Endodermal cell (in vitro differentiated cells): ENCODE data around the gene REX1BD. TPM values are rescaled to one million over a fixed set of nuclear protein-coding genes. Genes with fewer than 3 reads are reported as not detected.
A peak's percentile ranks its signal among the peaks of the same experiment; 100 is the strongest.

Source experiments
- DNase-seq: peaks from one replicate; pipeline ENCODE4 v3.0.0-alpha.2; 2017
- H3K27ac ChIP-seq: 2 replicates; pipeline ENCODE4 v1.5.1; 2013; ENCODE audit warnings: mild to moderate bottlenecking, low read depth, low read length, moderate library complexity
- H3K27me3 ChIP-seq: 2 replicates; pipeline ENCODE4 v1.6.1; 2013; ENCODE audit warnings: mild to moderate bottlenecking, low read length, moderate library complexity; ENCODE audit not compliant: insufficient read depth, control insufficient read depth, poor library complexity, severe bottlenecking
- H3K36me3 ChIP-seq: 2 replicates; pipeline ENCODE4 v1.7.0; 2013; ENCODE audit warnings: mild to moderate bottlenecking, low read length, moderate library complexity; ENCODE audit not compliant: control insufficient read depth, insufficient read depth
- H3K4me1 ChIP-seq: one replicate; pipeline ENCODE4 v1.7.0; 2013; ENCODE audit warnings: low read length; ENCODE audit not compliant: control insufficient read depth, insufficient read depth
- H3K4me3 ChIP-seq: 2 replicates; pipeline ENCODE4 v1.5.1; 2013; ENCODE audit warnings: mild to moderate bottlenecking, low read length, moderate library complexity
- H3K9ac ChIP-seq: 2 replicates; pipeline ENCODE4 v1.6.1; 2013; ENCODE audit warnings: mild to moderate bottlenecking, low read length, moderate library complexity; ENCODE audit not compliant: poor library complexity, severe bottlenecking; ENCODE audit errors: extremely low read depth
- H3K9me3 ChIP-seq: 2 replicates; pipeline ENCODE4 v1.6.1; 2013; ENCODE audit warnings: mild to moderate bottlenecking, low read length, moderate library complexity; ENCODE audit not compliant: control insufficient read depth
- H3K27ac Mint-ChIP-seq: 2 replicates; pipeline ENCODE4 v1.8.0; 2020; ENCODE audit warnings: mixed read lengths
- H3K27me3 Mint-ChIP-seq: 2 replicates; pipeline ENCODE4 v1.8.0; 2021; ENCODE audit warnings: mild to moderate bottlenecking, mixed read lengths; ENCODE audit not compliant: insufficient read depth
- H3K36me3 Mint-ChIP-seq: 2 replicates; pipeline ENCODE4 v1.8.0; 2020; ENCODE audit warnings: low read depth, mixed read lengths
- H3K4me1 Mint-ChIP-seq: 2 replicates; pipeline ENCODE4 v1.8.0; 2020; ENCODE audit warnings: mixed read lengths
- H3K4me3 Mint-ChIP-seq: 2 replicates; pipeline ENCODE4 v1.8.0; 2020; ENCODE audit warnings: mild to moderate bottlenecking, moderate library complexity, mixed read lengths
- H3K9me3 Mint-ChIP-seq: 2 replicates; pipeline ENCODE4 v1.8.0; 2020; ENCODE audit warnings: mild to moderate bottlenecking, mixed read lengths
- WGBS, 2 experiments: methylation state at CpG; one replicate each; pipeline versions ENCODE4 v1.1.5 to v1.1.7; 2013; ENCODE audit warnings: missing lambda C conversion rate in 2 of 2, mixed read lengths in 1 of 2; ENCODE audit not compliant: insufficient coverage in 1 of 2, insufficient read length in 1 of 2; 5-methylcytosine and 5-hydroxymethylcytosine counted together
- total RNA-seq, 2 donors: library from RNA; stranded (reverse); fragmentation: NEBNext Ultra II Directional in 1 of 2; extraction: Animal tissue kit (Norgen Biotek cat#: 25700) in 1 of 2; gene quantifications; 2 replicates in 1 of 2; 3 replicates in 1 of 2; pipeline ENCODE4 v1.2.1, GENCODE V29; 2021
- TF ChIP-seq, protein P1 (sequence below): fragments of 200-600 bp; sonication (generic); conservative IDR thresholded peaks from 2 replicates; pipeline ENCODE4 v1.5.0; 2021; ENCODE audit warnings: antibody characterized with exemption, mild to moderate bottlenecking

Gene REX1BD
- total RNA-seq, 2 donors from 2014 or later = 76.9 to 83.9 TPM

- no peak overlapping the region for H3K4me3 Mint-ChIP-seq
- H3K4me1 Mint-ChIP-seq = no peaks in the 10 kb centered on the region
- no peak for DNase-seq
- no peaks in the 10 kb centered on the region for H3K9me3 ChIP-seq
- no peaks in the 10 kb centered on the region for H3K27me3 ChIP-seq
- H3K36me3 ChIP-seq = no peaks in the 10 kb centered on the region
- no peaks in the 10 kb centered on the region for H3K4me1 ChIP-seq
- no peaks in the 10 kb centered on the region for H3K36me3 Mint-ChIP-seq
- WGBS, 2 experiments = 85 to 86% methylated on average over 1 to 2 of the region's 2 CpGs
- H3K9me3 Mint-ChIP-seq = no peaks in the 10 kb centered on the region
- H3K27ac ChIP-seq = no peak overlapping the region
- TF ChIP-seq, protein P1, sequence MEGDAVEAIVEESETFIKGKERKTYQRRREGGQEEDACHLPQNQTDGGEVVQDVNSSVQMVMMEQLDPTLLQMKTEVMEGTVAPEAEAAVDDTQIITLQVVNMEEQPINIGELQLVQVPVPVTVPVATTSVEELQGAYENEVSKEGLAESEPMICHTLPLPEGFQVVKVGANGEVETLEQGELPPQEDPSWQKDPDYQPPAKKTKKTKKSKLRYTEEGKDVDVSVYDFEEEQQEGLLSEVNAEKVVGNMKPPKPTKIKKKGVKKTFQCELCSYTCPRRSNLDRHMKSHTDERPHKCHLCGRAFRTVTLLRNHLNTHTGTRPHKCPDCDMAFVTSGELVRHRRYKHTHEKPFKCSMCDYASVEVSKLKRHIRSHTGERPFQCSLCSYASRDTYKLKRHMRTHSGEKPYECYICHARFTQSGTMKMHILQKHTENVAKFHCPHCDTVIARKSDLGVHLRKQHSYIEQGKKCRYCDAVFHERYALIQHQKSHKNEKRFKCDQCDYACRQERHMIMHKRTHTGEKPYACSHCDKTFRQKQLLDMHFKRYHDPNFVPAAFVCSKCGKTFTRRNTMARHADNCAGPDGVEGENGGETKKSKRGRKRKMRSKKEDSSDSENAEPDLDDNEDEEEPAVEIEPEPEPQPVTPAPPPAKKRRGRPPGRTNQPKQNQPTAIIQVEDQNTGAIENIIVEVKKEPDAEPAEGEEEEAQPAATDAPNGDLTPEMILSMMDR = no peak
- no peak overlapping the region for H3K4me3 ChIP-seq
- no peak overlapping the region for H3K27ac Mint-ChIP-seq
- no peak overlapping the region for H3K9ac ChIP-seq
- H3K27me3 Mint-ChIP-seq = peaks cover 35% of the 10 kb centered on the region
Measured at GRCh38 chr19:18626906-18627305, 38.3 kb downstream of the REX1BD start.

- Mint-ChIP-seq H3K27me3 (peaks cover 43% of the 10 kb centered on the region), H3K9me3 (no peaks in the 10 kb centered on the region), H3K36me3 (no peaks in the 10 kb centered on the region), H3K4me3 (no peak overlapping the region), H3K27ac (no peak overlapping the region), H3K4me1 (no peaks in the 10 kb centered on the region)
- H3K27ac ChIP-seq = peak overlapping the region; percentile 75
- no peaks in the 10 kb centered on the region for H3K4me1 ChIP-seq
- no peaks in the 10 kb centered on the region for H3K9me3 ChIP-seq
- H3K27me3 ChIP-seq = peaks cover under 1% of the 10 kb centered on the region
- TF ChIP-seq, protein P1 = no peak
- H3K4me3 ChIP-seq = no peak overlapping the region
- DNase-seq = no peak
- no peak overlapping the region for H3K9ac ChIP-seq
- H3K36me3 ChIP-seq = no peaks in the 10 kb centered on the region
- WGBS, 2 experiments = 90 to 91% methylated on average over 11 to 15 of the region's 15 CpGs
Measured at GRCh38 chr19:18629166-18630088, 40.8 kb downstream of the REX1BD start.

GRCh38 chr19:18633321-18633720, 44.7 kb downstream of the REX1BD start:
- H3K4me3 ChIP-seq = no peak overlapping the region
- H3K27ac Mint-ChIP-seq = no peak overlapping the region
- peaks cover 43% of the 10 kb centered on the region for H3K27me3 Mint-ChIP-seq
- no peaks in the 10 kb centered on the region for H3K36me3 ChIP-seq
- 77 to 88% methylated on average over 8 of the region's 8 CpGs for WGBS, 2 experiments
- no peaks in the 10 kb centered on the region for H3K9me3 ChIP-seq
- no peak for DNase-seq
- peaks cover 15% of the 10 kb centered on the region for H3K27me3 ChIP-seq
- TF ChIP-seq, protein P1 = no peak
- H3K9me3 Mint-ChIP-seq = no peaks in the 10 kb centered on the region
- H3K4me1 ChIP-seq = no peaks in the 10 kb centered on the region
- H3K27ac ChIP-seq = no peak overlapping the region
- H3K36me3 Mint-ChIP-seq = no peaks in the 10 kb centered on the region
- H3K9ac ChIP-seq = no peak overlapping the region
- H3K4me3 Mint-ChIP-seq = no peak overlapping the region
- H3K4me1 Mint-ChIP-seq = peaks cover 4% of the 10 kb centered on the region
